Jurkat, Clone E6-1 (cell line): ENCODE data around the gene AGAP9. TPM values are rescaled to one million over a fixed set of nuclear protein-coding genes. Genes with fewer than 3 reads are reported as not detected.
A peak's percentile ranks its signal among the peaks of the same experiment; 100 is the strongest.
"Not testable (repeated sequence)": the region's sequence is repeated elsewhere in the genome, so short reads cannot be mapped to it uniquely, and the experiment has no call there.

ENCODE experiments used
- DNase-seq: peaks from one replicate; pipeline ENCODE4 v3.0.0-alpha.2; 2011; ENCODE audit warnings: low read depth, low spot score
- H3K4me3 ChIP-seq: 2 replicates; pipeline ENCODE4 v1.5.1; 2011; ENCODE audit warnings: mild to moderate bottlenecking, low read length, control low read depth, moderate library complexity
- polyA plus RNA-seq: library from polyadenylated mRNA; unstranded; fragments of >200 nt; gene quantifications from one replicate; pipeline ENCODE4 v1.2.1, GENCODE V29; 2012; ENCODE audit warnings: missing spikeins; ENCODE audit not compliant: insufficient read length, insufficient read depth

Gene AGAP9
- polyA plus RNA-seq, result not detected

DNA sequence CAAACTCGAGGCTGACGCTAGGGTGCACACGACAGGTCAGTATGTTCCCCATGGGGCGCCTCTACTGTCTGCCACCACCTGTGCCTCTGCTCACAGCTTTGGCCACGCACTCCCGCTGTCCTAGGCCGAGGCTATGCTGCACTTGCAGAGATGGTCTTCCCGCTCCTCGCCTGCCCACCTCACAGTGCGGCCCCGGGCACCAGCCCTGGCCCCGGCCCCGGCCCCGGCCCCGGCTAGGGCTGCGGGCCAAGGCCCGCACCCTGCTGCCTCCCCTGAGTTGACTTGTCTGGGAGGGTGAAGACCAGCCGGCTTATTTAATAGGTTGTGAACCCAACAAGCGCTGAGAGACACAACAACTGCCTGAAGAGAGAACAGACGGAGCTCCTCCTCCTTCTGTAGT lies at the start of gene AGAP9:
Gene AGAP9, minus strand, starts transcription at position 164 of the 400 bp plus-strand sequence. Its CDS starts 112 bp downstream, at position 52.
- not testable (repeated sequence) for H3K4me3 ChIP-seq, DNase-seq

DNA sequence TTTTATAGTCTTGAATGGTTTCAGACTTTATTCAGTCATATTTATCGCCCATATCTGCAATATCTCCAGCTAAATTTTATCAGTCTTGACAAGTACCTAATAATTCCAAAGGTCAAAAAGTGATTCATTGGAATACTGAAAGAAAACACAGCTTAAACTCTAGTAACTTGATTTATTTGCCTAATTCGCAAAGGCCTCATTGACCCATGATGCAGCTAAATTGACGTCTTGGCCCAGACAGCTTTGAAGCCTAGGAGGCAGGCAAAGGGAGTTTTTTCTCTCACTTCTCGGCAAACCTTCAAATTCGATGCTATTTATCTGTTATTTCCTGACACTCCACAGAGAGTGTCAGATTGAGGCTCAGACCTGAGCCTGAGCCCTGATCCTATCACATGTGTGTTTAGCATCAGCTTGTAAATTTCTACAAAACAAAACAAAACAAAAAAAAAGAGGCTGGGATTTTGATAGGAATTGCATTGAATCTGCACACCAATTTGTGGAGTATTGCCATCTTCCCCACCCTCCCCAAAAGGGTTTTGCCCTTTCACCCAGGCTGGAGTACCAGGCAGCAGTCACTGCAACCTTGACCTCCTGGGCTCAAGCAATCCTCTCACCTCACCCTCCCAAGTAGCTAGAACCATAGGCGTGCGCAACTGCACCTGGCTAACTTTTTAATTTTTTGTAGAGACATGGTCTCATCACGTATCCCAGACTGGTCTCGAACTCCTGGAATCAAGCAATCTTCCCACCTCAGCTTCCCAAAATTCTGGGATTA lies 47.9 kb upstream of the AGAP9 start:
- not testable (repeated sequence) for DNase-seq, H3K4me3 ChIP-seq

DNA sequence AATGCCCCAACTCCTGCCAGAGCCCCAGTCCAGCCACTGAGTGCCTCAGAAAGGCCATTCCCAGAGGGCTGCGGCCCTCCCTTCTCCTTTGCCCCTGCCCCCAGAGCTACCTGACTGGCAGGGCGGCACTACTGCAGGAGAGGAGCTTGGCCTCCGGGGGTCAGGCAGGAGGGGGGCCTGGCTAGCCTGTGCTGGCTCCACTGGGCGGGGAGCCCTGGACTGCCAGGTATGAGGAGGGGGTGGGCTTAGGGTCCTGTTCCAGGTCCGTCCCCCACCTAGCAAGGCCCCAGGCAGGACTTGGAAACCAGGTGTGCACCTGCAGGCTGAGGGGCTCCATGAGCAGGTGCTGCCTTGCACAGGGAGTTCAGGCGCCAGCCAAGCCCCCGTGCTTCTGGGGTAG lies 43.3 kb upstream of the AGAP9 start:
- H3K4me3 ChIP-seq, DNase-seq: not testable (repeated sequence)

DNA sequence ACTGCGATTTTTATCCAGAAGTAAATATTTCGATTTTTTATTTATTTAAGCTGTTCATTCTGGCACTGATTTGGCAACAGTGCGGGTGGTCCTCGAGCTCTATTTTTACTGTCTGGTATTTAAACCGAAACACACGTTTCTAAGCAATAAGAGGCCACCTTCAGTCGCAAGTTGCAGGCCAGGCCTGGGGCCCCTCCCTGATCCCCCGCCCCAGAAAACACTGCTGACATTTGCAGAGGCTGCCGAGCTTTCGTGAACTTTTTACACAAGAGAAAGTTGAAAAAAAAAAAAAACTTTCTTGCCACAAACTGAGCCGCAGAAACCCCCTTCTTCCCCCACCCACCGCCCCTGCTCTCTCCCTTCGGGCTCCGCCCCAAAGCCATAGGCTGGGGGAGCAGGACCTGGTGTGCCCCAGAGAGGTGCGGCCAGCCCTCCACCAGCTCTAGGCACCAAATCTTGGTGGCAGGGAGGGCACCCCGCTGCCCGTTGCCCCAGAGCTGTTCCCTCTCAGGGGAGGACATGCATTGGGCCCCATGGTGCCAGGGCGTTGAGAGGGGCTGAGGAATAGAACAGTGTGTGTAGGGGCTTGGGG lies 42.8 kb upstream of the AGAP9 start:
- not testable (repeated sequence) for H3K4me3 ChIP-seq, DNase-seq

DNA sequence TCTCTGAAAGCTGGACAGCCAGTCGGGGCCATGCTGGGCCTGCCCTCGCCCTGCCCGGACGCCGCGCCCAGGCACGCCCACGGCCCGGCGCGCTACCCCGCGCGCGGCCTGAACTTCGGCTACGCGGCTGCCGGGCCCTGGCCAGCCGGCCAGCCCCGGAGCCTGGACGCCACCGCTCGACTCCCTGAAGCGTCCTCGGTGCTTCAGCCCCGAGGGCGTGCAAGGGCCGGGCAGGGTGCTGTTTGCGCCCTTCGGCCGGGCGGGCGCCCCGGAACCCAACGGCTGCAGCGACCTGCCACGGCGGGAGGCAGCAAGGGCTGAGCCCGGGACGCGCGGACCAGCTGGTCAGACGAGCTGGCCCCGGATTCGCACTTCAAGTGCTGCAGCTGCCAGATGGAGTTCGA lies 42.1 kb upstream of the AGAP9 start:
- not testable (repeated sequence) for DNase-seq, H3K4me3 ChIP-seq

DNA sequence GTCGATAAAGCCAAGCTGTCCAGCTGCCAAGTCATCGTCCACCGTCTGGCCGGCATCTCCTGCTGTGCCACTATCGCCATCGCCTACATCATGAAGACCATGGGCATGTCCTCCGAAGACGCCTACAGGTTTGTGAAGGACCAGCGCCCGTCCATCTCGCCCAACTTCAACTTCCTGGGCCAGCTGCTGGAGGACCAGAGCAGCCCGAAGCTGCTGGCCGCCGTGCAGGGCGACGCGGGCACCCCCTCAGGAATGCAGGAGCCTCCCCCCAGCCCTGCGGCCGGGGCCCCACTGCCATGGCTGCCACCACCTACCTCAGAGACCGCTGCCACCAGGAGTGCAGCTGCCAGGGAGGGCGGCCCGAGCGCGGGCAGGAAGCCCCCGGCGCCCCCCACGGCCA lies 41.5 kb upstream of the AGAP9 start:
- not testable (repeated sequence) for H3K4me3 ChIP-seq, DNase-seq

DNA sequence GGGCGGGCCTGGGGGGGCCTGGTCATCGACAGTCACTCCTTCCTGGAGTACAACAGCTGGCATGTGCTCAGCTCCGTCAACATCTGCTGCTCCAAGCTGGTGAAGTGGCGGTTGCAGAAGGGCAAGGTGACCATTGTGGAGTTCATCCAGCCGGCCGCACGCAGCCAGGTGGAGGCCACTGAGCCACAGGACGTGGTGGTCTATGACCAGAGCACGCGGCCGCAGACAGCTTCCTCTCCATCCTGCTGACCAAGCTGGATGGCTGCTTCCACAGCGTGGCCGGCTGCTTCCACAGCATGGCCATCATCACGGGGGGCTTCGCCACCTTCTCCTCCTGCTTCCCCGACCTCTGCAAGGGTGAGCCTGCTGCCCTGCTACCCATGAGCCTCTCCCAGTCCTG lies 40.9 kb upstream of the AGAP9 start:
- not testable (repeated sequence) for H3K4me3 ChIP-seq, DNase-seq

DNA sequence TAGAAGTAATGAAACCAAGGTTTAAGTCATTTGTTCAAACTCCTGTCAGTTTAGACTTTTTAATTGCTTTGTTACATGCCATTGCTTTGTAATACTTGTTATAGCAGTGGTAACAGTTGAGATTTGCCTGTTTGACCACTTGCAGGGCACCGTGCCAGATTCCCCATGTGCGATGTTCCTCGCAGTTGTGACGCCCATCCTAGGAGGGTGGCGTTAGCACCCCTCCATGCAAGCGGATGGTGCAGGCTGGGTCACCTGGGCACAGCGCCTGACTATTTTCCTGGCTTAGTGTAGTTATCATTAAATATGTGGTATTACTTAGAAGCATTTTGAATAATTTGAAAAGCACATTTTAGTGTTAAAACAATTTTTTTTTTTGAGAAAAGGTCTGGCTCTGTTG lies 37.0 kb upstream of the AGAP9 start:
- H3K4me3 ChIP-seq, DNase-seq: not testable (repeated sequence)

DNA sequence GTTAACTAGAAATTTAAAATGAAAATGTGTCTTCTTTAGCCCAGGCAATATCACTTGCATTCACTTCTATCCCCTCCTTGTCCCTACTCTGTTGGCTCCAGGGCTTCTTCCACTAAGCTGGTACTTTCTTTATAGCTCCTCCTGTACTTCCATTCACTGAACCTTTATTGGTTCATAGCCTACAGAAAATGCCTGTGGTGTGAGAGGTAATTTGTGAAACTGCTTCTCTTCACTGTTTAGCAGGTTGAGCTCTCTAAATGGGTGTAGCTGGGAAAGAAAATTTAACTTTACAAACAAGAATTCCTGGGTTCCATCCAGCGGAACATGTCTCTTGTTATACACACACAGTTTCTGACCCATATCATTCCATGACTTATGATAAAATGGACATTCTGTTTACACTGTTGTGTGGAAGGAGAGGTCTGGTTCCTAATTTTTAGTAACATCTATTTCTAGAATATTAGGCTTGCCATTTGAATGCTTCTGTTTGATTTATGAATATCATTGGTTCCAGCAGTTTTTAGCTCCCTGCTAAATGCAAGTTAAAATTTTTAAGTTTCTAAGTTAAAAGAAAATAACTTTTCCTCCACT lies 36.4 kb upstream of the AGAP9 start:
- H3K4me3 ChIP-seq, DNase-seq: not testable (repeated sequence)

DNA sequence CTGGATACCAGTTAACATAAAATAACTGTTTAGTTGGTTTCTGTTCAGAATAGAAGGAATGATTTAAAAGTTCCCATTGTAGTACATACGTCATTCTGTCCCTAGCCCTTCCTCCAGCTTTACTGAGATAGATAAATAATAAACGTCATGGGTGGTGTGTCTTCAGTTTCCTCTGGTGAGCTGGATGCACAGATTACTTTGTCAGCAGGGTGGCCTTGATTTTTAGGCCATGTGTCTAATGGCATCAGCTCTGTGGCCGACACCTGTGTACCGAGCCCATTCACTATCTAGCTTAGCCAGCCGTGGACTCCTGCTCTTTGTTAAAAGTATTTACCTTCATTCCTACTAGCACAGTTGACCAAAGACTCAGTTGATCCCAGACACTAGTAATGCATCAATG lies 34.7 kb upstream of the AGAP9 start:
- not testable (repeated sequence) for H3K4me3 ChIP-seq, DNase-seq

DNA sequence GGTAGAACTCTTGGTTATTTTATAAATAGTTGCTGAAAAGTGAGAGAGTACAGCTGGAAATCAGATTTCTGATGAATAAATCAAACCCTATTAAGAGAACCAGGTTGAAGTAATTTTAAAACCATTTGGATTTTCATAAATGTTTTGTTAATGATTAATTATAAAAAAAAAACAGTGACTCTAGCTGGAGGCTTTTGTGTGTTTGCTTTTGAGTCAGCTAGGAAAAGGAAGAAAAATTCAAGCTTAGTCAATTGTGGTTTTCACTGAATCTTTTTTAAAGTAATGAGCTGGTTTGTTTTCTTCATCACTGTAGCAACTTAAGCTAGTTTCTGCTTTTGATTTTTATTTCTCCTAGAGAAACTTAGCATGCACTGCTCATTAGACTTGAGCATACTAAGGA lies 34.2 kb upstream of the AGAP9 start:
- not testable (repeated sequence) for H3K4me3 ChIP-seq, DNase-seq

DNA sequence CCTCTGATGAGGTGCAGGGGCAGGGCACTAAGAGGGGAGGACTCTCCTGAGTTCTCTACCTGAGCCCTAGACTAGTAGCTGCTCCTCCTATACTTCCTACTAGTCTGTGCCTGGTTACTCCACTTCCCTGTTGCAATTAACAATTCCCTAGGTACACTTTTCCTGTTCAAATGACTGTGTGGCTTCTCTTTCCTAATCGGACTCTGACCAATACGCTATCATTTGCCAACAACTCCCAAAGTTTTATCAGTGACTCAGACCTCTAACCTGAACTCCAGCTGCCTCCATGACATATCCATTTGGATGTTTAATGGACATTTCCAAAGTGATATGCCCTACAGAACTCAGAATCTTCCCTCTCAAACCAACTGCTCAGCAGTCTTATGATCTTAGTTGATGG lies 31.9 kb upstream of the AGAP9 start:
- H3K4me3 ChIP-seq, DNase-seq: not testable (repeated sequence)

DNA sequence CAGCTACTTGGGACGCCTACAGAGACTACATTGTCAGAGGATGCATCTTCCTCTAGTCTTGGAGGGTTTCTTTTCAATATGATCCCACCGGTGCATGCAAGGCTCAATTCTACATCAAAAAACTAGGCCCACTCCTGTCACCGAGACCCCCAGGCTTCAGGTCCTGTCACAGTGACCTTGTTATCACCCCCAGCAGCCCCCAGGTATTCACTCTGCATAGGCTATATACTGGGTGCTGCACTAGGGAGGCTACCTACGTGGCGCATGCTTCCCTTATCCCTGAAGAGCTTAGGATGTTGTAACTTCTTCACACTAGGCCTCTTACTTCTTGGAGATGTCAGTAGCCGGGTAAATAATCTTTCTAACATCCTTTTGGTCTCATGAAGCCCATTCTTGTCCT lies 31.1 kb upstream of the AGAP9 start:
- not testable (repeated sequence) for H3K4me3 ChIP-seq, DNase-seq

DNA sequence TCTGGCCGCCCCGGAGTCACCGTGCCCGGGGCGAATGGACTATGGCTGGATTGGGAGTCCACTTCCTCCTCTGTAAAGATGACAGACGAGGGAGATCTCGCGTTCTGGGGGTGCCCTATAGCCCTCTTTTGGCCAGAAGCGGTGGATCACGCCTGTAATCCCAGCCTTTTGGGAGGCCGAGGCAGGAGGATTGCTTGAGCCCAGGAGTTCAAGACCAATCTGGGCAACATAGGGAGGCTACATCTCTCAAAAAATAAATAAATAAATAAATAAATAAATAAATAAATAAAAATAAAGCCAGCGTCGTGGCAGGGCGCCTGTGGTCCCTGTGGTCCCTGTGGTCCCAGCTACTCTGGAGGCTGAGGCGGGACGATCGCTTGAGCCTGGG lies 30.4 kb upstream of the AGAP9 start:
- peak overlapping the region; percentile 43 for H3K4me3 ChIP-seq
- DNase-seq, result not testable (repeated sequence)

DNA sequence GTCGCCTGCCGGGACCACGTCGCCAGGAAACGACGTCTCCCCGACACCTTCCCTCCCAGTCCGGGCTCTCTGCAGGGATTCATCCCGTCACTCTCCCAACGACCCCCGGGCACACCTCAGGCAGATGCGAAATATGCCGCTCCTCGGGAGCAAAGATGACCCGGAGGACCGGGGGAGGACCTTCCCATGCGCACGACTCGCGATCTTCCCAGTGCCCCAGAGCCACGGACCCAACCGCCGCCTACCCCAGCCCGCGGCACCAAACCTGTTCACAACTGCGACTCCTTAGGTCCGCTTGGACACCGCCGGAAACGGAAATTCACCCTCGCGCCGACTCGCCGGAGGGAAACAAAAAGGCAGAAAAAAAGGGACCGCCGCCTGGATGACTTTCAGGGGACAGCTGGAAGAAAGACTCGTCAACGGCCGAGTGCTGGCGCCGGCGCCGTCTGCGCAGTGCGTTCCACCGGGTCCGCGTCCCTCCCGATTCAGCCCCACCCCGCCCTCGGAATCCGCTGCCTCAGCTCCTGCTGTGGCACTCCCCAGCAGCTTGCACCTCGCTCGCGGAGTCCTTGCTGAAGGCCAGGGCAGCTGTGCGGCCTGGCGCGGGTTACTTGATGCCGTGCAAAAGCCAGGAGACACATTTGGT lies 29.9 kb upstream of the AGAP9 start:
- peak; percentile 11 for DNase-seq
- peak overlapping the region; percentile 67 for H3K4me3 ChIP-seq

DNA sequence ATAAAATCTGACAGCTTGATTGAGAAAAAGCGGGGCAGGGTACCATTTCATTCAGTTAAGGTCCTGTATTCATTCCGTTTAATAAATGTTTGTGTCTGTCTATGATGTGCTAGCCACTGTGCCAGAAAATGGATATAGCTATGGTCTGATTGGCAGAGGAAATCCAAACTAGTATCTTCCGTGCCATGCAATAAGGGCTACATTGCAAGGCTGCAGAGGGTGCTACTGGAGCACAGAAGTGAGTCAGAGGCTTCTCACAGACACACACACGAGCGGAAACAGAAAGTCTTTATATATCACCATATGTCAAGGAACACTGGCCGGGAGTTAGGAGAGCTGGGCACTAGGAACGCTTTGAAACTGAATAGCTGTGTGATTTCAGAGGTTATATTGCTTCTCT lies 29.3 kb upstream of the AGAP9 start:
- peak overlapping the region; percentile 67 for H3K4me3 ChIP-seq
- peak; percentile 17 for DNase-seq

DNA sequence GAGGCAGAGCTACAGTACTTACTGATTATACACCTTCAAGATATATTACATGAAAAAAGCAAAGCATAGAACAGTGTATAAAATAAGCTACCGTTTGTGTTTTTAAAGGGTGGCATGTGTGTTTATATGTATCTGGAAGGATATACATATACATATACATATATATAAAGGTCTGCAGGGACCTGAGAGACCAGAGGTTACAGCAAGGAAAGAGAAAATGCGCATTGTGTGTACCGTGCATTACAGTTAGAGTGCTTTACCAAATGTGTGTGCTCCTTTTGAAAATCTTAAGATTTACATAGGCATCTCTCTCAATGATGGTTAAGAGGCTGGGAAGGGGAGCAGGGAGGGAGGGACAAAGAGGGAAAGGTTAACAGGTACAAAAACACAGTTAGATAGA lies 23.8 kb upstream of the AGAP9 start:
- DNase-seq, H3K4me3 ChIP-seq: not testable (repeated sequence)

DNA sequence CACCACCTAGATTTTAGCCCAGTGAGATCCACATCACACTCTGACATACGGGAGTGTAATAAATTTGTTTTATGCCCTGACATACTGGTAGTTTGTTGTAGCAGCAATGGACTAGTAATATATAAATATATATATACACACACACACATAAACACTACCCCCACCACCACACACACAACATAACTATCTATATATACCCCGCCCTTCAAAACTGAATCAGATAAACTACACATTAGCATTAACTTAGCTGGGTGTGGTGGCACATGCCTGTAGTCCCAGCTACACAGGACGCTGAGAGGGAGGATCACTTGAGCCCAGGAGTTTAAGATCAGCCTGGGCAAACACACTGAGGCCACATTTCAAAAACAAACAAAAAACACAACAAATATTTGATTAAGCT lies 13.0 kb upstream of the AGAP9 start:
- not testable (repeated sequence) for DNase-seq, H3K4me3 ChIP-seq

DNA sequence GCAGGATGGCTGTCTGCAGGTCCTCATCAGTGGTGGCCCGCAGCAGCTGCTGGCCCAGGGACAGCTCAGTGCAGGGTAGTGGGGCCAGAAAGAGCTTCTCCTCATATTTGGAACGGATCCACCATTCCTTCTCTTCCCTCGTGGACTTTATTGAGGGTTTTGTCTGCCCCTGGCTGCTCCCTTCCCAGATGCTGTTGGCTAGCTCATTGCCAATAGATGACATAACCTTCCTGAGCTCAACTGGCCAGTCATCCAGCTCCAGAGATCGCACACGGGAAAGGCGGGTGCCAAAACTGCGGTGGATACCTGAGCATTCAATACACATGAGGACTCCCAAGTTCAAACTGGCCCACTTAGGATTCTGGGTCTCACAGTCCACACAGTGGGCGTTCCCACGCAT lies 21.1 kb downstream of the AGAP9 start:
- not testable (repeated sequence) for DNase-seq, H3K4me3 ChIP-seq

DNA sequence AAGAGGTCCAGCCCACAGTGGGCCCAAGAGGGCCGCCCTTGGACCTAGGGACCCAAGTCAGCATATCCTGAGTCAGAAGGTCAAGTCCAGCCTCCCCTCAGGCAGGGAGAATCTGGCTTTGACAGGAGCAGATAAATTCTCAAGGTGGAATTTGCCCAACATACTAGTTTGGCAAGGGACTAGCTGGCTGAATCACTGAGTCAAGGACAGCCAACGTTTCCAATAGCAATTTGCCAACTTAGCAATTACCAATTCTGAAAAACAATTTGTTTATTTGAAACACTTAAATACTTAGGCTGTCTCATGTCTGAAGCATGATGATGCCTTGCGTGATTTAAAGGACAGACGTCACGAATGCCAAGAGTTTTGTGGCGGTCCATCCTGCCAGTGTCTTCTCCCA lies 29.2 kb downstream of the AGAP9 start:
- H3K4me3 ChIP-seq, DNase-seq: not testable (repeated sequence)
